ENCODE data around the gene P2RY14.

DNA sequence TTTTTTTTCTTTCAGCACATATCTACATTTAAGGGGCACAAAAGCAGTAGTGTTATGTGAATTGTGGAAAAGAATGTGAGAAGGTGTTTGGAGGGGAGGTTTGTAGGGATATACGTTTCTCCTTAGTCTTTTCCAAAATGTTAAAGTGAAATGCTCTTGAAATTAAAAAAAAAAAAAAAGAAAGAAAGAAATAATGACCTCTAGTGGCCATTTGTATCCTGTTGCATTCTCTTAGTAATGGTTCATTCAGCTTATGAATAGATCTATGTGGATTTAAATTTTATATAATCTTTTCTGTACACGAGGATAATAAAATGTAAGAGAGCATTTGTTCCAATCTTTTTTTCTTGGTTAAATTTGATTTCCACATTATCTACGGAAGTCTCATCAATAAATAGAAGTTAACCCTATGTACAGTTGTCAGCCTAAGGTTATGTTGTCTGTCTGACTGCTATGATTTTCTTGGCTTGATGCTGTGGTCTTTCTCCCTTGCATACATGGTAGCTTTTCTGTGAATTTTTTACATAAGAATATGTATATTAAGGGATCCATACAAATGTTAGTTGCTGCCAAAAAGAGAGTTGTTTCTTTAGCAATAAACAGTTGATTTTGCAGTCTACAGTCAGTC, 49.3 kb upstream of the P2RY14 start:
- TF ChIP-seq, protein P1, sequence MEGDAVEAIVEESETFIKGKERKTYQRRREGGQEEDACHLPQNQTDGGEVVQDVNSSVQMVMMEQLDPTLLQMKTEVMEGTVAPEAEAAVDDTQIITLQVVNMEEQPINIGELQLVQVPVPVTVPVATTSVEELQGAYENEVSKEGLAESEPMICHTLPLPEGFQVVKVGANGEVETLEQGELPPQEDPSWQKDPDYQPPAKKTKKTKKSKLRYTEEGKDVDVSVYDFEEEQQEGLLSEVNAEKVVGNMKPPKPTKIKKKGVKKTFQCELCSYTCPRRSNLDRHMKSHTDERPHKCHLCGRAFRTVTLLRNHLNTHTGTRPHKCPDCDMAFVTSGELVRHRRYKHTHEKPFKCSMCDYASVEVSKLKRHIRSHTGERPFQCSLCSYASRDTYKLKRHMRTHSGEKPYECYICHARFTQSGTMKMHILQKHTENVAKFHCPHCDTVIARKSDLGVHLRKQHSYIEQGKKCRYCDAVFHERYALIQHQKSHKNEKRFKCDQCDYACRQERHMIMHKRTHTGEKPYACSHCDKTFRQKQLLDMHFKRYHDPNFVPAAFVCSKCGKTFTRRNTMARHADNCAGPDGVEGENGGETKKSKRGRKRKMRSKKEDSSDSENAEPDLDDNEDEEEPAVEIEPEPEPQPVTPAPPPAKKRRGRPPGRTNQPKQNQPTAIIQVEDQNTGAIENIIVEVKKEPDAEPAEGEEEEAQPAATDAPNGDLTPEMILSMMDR (conservative IDR thresholded peaks at IDR 0.05) = peak; percentile 89
- no peak for TF ChIP-seq ZFX (IDR thresholded peaks at IDR 0.05)

Data from C4-2B (cell line).